ENCODE results near the gene TTC29.

GRCh38 chr4:146981651-146982050 is 36.0 kb upstream of the TTC29 start:
- TF ChIP-seq CTCF (tag by site-specific recombination; IDR thresholded peaks at IDR 0.05) (no peak), ZNF350 (tag by site-specific recombination; IDR thresholded peaks at IDR 0.05) (no peak), ZNF558 (tag by site-specific recombination; IDR thresholded peaks at IDR 0.05) (no peak), ZNF335 (tag by site-specific recombination; conservative IDR thresholded peaks at IDR 0.05) (no peak), TRIM28 (IDR thresholded peaks at IDR 0.05; ENCODE audit: borderline replicate concordance, low read length) (no peak), PATZ1 (tag by site-specific recombination; IDR thresholded peaks at IDR 0.05) (no peak), MYNN (tag by site-specific recombination; IDR thresholded peaks at IDR 0.05; ENCODE audit: borderline replicate concordance) (no peak), SETDB1 (IDR thresholded peaks at IDR 0.05; ENCODE audit: insufficient read length, low read length) (no peak), ZBTB26 (tag by site-specific recombination; optimal IDR thresholded peaks at IDR 0.05) (no peak), ZNF596 (tag by site-specific recombination; IDR thresholded peaks at IDR 0.05) (no peak), ZNF311 (tag by site-specific recombination; IDR thresholded peaks at IDR 0.05; ENCODE audit: borderline replicate concordance) (no peak)

All from HEK293 (cell line).